Activated T-helper 2 cell treated with anti-CD3 and anti-CD28 coated beads, Interferon-gamma antibody, Interleukin-2, Interleukin-4, amounts not matched to agents 10 μg/mL and 5 μg/mL and 100 μg/mL, durations not matched to agents 14 hours and 24 hours and 36 hours (primary cell): ENCODE results near the gene KLHDC3. TPM values are rescaled to one million over a fixed set of nuclear protein-coding genes. Genes with fewer than 3 reads are reported as not detected.

ENCODE experiments used
- DNase-seq: peaks from one replicate; pipeline ENCODE4 v3.0.0; 2021; ENCODE audit warnings: low spot score
- H3K27ac Mint-ChIP-seq: one replicate; pipeline ENCODE4 v1.8.0; 2021; ENCODE audit warnings: mixed read lengths
- H3K27me3 Mint-ChIP-seq: one replicate; pipeline ENCODE4 v1.8.0; 2021; ENCODE audit warnings: low read depth, mixed read lengths
- H3K36me3 Mint-ChIP-seq: one replicate; pipeline ENCODE4 v1.8.0; 2021; ENCODE audit warnings: low read depth, mixed read lengths
- H3K4me1 Mint-ChIP-seq: one replicate; pipeline ENCODE4 v1.8.0; 2021; ENCODE audit warnings: low read depth, mixed read lengths
- H3K4me3 Mint-ChIP-seq: one replicate; pipeline ENCODE4 v1.8.0; 2021; ENCODE audit warnings: low read depth, mild to moderate bottlenecking, moderate library complexity, mixed read lengths
- H3K9me3 Mint-ChIP-seq: one replicate; pipeline ENCODE4 v1.8.0; 2021; ENCODE audit warnings: mixed read lengths
- intact Hi-C: fragments of 100-400 bp; cut with micrococcal nuclease; formaldehyde crosslinking; loops from one replicate; pipeline ENCODE4 v1.15.1; 2023
- total RNA-seq: library from RNA; stranded (reverse); gene quantifications from 2 replicates; pipeline ENCODE4 v1.2.3, GENCODE V29; 2022

KLHDC3 gene
- total RNA-seq, 1 donor from 2014 or later = 71.2 TPM

- H3K4me1 Mint-ChIP-seq = peaks cover 44% of the 10 kb centered on the region
Measured at GRCh38 chr6:43054206-43054943, 40.3 kb downstream of the KLHDC3 start.

GRCh38 chr6:43055966-43056365, 41.9 kb downstream of the KLHDC3 start:
- H3K27me3 Mint-ChIP-seq = no peaks in the 10 kb centered on the region
- H3K36me3 Mint-ChIP-seq = peaks cover 50% of the 10 kb centered on the region
- H3K9me3 Mint-ChIP-seq = no peaks in the 10 kb centered on the region
- intact Hi-C loops = loop anchor here (10.0 kb wide), 2 partner anchors 131 to 1491 kb away; partner anchors contain the start of gene CNPY3
- peaks cover 52% of the 10 kb centered on the region for H3K4me1 Mint-ChIP-seq
- H3K4me3 Mint-ChIP-seq = no peak overlapping the region
- no peak for DNase-seq
- H3K27ac Mint-ChIP-seq = no peak overlapping the region

More at GRCh38 chr6:43054206-43054943, 40.3 kb downstream of the KLHDC3 start:
- H3K9me3 Mint-ChIP-seq = no peaks in the 10 kb centered on the region
- intact Hi-C loops = loop anchor here (10.0 kb wide), 2 partner anchors 130 to 1490 kb away; partner anchors contain the start of gene CNPY3
- H3K27ac Mint-ChIP-seq = peak overlapping the region; percentile 90
- peaks cover 66% of the 10 kb centered on the region for H3K36me3 Mint-ChIP-seq
- no peaks in the 10 kb centered on the region for H3K27me3 Mint-ChIP-seq
- no peak for DNase-seq
- peak overlapping the region; percentile 100 for H3K4me3 Mint-ChIP-seq

GRCh38 chr6:43058531-43058930, 44.5 kb downstream of the KLHDC3 start:
- Mint-ChIP-seq H3K27ac (peak overlapping the region; percentile 98), H3K4me1 (peaks cover 34% of the 10 kb centered on the region)
- intact Hi-C loops = loop anchor here (2.0 to 10.0 kb wide), 3 partner anchors 112 to 1494 kb away; partner anchors contain the start of genes CNPY3 and SRF

GRCh38 chr6:43059168-43060033, 45.4 kb downstream of the KLHDC3 start, which contains the start of the genes KLC4 and MRPL2:
TSS of gene KLC4 (plus strand) at chr6:43059631. CDS start at chr6:43061336, 1,705 bp downstream.
TSS of gene MRPL2 (minus strand) at chr6:43059434. CDS start at chr6:43059381, 53 bp downstream.
- Mint-ChIP-seq H3K4me3 (peak within 1 kb of the TSS; percentile 93), H3K27me3 (no peaks in the 10 kb centered on the region), H3K36me3 (peaks cover 26% of the 10 kb centered on the region), H3K27ac (peak within 1 kb of the TSS; percentile 98), H3K9me3 (no peaks in the 10 kb centered on the region), H3K4me1 (peaks cover 28% of the 10 kb centered on the region)
- intact Hi-C loops = loop anchor here (1.0 to 10.0 kb wide), 5 partner anchors 45 to 1495 kb away; partner anchors contain the start of genes CNPY3, KLHDC3, PEX6 and SRF
- DNase-seq = peak; percentile 96

More at GRCh38 chr6:43058531-43058930, 44.5 kb downstream of the KLHDC3 start:
- H3K9me3 Mint-ChIP-seq = no peaks in the 10 kb centered on the region
- no peak for DNase-seq
- H3K36me3 Mint-ChIP-seq = peaks cover 32% of the 10 kb centered on the region
- H3K27me3 Mint-ChIP-seq = no peaks in the 10 kb centered on the region
- H3K4me3 Mint-ChIP-seq = peak overlapping the region; percentile 93

- Mint-ChIP-seq H3K4me3 (peak overlapping the region; percentile 93), H3K4me1 (peaks cover 28% of the 10 kb centered on the region), H3K9me3 (no peaks in the 10 kb centered on the region), H3K27me3 (no peaks in the 10 kb centered on the region), H3K27ac (peak overlapping the region; percentile 98), H3K36me3 (peaks cover 25% of the 10 kb centered on the region)
- DNase-seq = no peak
- intact Hi-C loops = no loop called here
Measured at GRCh38 chr6:43060034-43060754, 46.1 kb downstream of the KLHDC3 start.

- Mint-ChIP-seq H3K27ac (peak overlapping the region; percentile 56), H3K4me1 (peaks cover 28% of the 10 kb centered on the region), H3K27me3 (no peaks in the 10 kb centered on the region), H3K4me3 (peak overlapping the region; percentile 93), H3K9me3 (no peaks in the 10 kb centered on the region), H3K36me3 (peaks cover 17% of the 10 kb centered on the region)
- DNase-seq = no peak
- intact Hi-C loops = no loop called here
Measured at GRCh38 chr6:43060755-43061633, 46.9 kb downstream of the KLHDC3 start.

GRCh38 chr6:43061861-43062260, 47.8 kb downstream of the KLHDC3 start:
- Mint-ChIP-seq H3K27ac (no peak overlapping the region), H3K4me1 (peaks cover 28% of the 10 kb centered on the region), H3K9me3 (no peaks in the 10 kb centered on the region), H3K27me3 (no peaks in the 10 kb centered on the region), H3K4me3 (no peak overlapping the region), H3K36me3 (peaks cover 13% of the 10 kb centered on the region)
- intact Hi-C loops = no loop called here
- no peak for DNase-seq

GRCh38 chr6:43062818-43063217, 48.8 kb downstream of the KLHDC3 start:
- intact Hi-C loops = no loop called here
- no peak for DNase-seq
- H3K36me3 Mint-ChIP-seq = peaks cover 9% of the 10 kb centered on the region
- H3K9me3 Mint-ChIP-seq = no peaks in the 10 kb centered on the region
- H3K27me3 Mint-ChIP-seq = no peaks in the 10 kb centered on the region
- H3K4me1 Mint-ChIP-seq = peaks cover 27% of the 10 kb centered on the region
- no peak overlapping the region for H3K27ac Mint-ChIP-seq
- no peak overlapping the region for H3K4me3 Mint-ChIP-seq

- peaks cover 6% of the 10 kb centered on the region for H3K36me3 Mint-ChIP-seq
- intact Hi-C loops = loop anchor here (1.0 kb wide), 1 partner anchor 73 kb away; no protein-coding TSS in a partner anchor
- peaks cover 4% of the 10 kb centered on the region for H3K4me1 Mint-ChIP-seq
- no peak overlapping the region for H3K27ac Mint-ChIP-seq
- DNase-seq = no peak
- no peak overlapping the region for H3K4me3 Mint-ChIP-seq
- H3K9me3 Mint-ChIP-seq = no peaks in the 10 kb centered on the region
- peaks cover 2% of the 10 kb centered on the region for H3K27me3 Mint-ChIP-seq
Measured at GRCh38 chr6:43070028-43070632, 56.1 kb downstream of the KLHDC3 start.
